ENCODE results near the gene TMEM50A.
"Not testable (repeated sequence)": the region's sequence is repeated elsewhere in the genome, so short reads cannot be mapped to it uniquely, and the experiment has no call there.

The TMEM50A gene

GRCh38 chr1:25389721-25390120, 51.6 kb downstream of the TMEM50A start:
- not testable (repeated sequence) for DNase-seq

- DNase-seq = no peak
These were observed 54.7 kb downstream of the TMEM50A start for GRCh38 chr1:25392841-25393240.

GRCh38 chr1:25397549-25397948, 59.4 kb downstream of the TMEM50A start:
- DNase-seq = not testable (repeated sequence)

GRCh38 chr1:25398079-25398478, 59.9 kb downstream of the TMEM50A start:
- DNase-seq = not testable (repeated sequence)

GRCh38 chr1:25402947-25403803, 65.0 kb downstream of the TMEM50A start:
- not testable (repeated sequence) for DNase-seq

GRCh38 chr1:25405731-25406305, 67.7 kb downstream of the TMEM50A start:
- not testable (repeated sequence) for DNase-seq

- DNase-seq = not testable (repeated sequence)
These were observed 71.7 kb downstream of the TMEM50A start for GRCh38 chr1:25409641-25410427.

All from CD4-positive, alpha-beta T cell treated with Interleukin-17A for 4 hours (primary cell).